Mesendoderm (in vitro differentiated cells): ENCODE results near the gene CAMKMT.

Experiments
- DNase-seq: peaks from one replicate; pipeline ENCODE4 v3.0.0; 2013
- H2AK5ac ChIP-seq: 2 replicates; pipeline ENCODE4 v1.6.1; 2013; ENCODE audit warnings: low read length, inconsistent platforms
- H2BK120ac ChIP-seq: 2 replicates; pipeline ENCODE4 v1.6.1; 2013; ENCODE audit warnings: low read depth, mild to moderate bottlenecking, low read length, moderate library complexity, mixed read lengths
- H2BK15ac ChIP-seq: replicated peaks from 2 replicates; pipeline ENCODE4 v1.6.1; 2013; ENCODE audit warnings: low read depth, mild to moderate bottlenecking, moderate library complexity
- H2BK5ac ChIP-seq: 2 replicates; pipeline ENCODE4 v1.6.1; 2013; ENCODE audit warnings: low read length, inconsistent platforms
- H3K18ac ChIP-seq: 2 replicates; pipeline ENCODE4 v1.6.1; 2013; ENCODE audit warnings: mild to moderate bottlenecking, low read length, mixed read lengths
- H3K23ac ChIP-seq: one replicate; pipeline ENCODE4 v1.6.1; 2013; ENCODE audit warnings: low read length
- H3K27ac ChIP-seq: 2 replicates; pipeline ENCODE4 v1.5.1; 2013; ENCODE audit warnings: low read depth, mild to moderate bottlenecking, inconsistent platforms, low read length, moderate library complexity
- H3K27me3 ChIP-seq: 2 replicates; pipeline ENCODE4 v1.6.1; 2013; ENCODE audit warnings: low read length, control low read depth, mild to moderate bottlenecking, inconsistent platforms; ENCODE audit not compliant: insufficient read depth, poor library complexity
- H3K36me3 ChIP-seq: 2 replicates; pipeline ENCODE4 v1.6.1; 2013; ENCODE audit warnings: low read length, inconsistent platforms; ENCODE audit not compliant: control insufficient read depth, insufficient read depth
- H3K4ac ChIP-seq: one replicate; pipeline ENCODE4 v1.6.1; 2013; ENCODE audit warnings: low read depth, mild to moderate bottlenecking, low read length, moderate library complexity
- H3K4me1 ChIP-seq: 2 replicates; pipeline ENCODE4 v1.6.1; 2013; ENCODE audit warnings: low read depth, low read length, inconsistent platforms; ENCODE audit not compliant: control insufficient read depth
- H3K4me2 ChIP-seq: 2 replicates; pipeline ENCODE4 v1.6.1; 2013; ENCODE audit warnings: low read length
- H3K4me3 ChIP-seq: 2 replicates; pipeline ENCODE4 v1.5.1; 2013; ENCODE audit warnings: mild to moderate bottlenecking, low read length
- H3K56ac ChIP-seq: one replicate; pipeline ENCODE4 v1.6.1; 2013; ENCODE audit warnings: low read length
- H3K79me1 ChIP-seq: 2 replicates; pipeline ENCODE4 v1.6.1; 2013; ENCODE audit warnings: low read length, inconsistent platforms
- H3K79me2 ChIP-seq: 2 replicates; pipeline ENCODE4 v1.6.1; 2013; ENCODE audit warnings: mild to moderate bottlenecking, low read length; ENCODE audit not compliant: control insufficient read depth, insufficient read depth
- H3K9ac ChIP-seq: 2 replicates; pipeline ENCODE4 v1.6.1; 2013; ENCODE audit warnings: low read length, inconsistent platforms
- H4K5ac ChIP-seq: one replicate; pipeline ENCODE4 v1.6.1; 2013; ENCODE audit warnings: low read length
- H4K8ac ChIP-seq: one replicate; pipeline ENCODE4 v1.6.1; 2013; ENCODE audit warnings: low read depth, mild to moderate bottlenecking, control low read depth, low read length, moderate library complexity
- WGBS: extraction: QIAGEN DNeasy Blood & Tissue Kit; methylation state at CpG from one replicate; pipeline ENCODE4 v1.1.7; 2013; ENCODE audit warnings: low lambda C conversion rate, missing lambda C conversion rate; ENCODE audit not compliant: insufficient coverage; ENCODE audit errors: extremely low coverage; 5-methylcytosine and 5-hydroxymethylcytosine counted together

The CAMKMT gene

DNA sequence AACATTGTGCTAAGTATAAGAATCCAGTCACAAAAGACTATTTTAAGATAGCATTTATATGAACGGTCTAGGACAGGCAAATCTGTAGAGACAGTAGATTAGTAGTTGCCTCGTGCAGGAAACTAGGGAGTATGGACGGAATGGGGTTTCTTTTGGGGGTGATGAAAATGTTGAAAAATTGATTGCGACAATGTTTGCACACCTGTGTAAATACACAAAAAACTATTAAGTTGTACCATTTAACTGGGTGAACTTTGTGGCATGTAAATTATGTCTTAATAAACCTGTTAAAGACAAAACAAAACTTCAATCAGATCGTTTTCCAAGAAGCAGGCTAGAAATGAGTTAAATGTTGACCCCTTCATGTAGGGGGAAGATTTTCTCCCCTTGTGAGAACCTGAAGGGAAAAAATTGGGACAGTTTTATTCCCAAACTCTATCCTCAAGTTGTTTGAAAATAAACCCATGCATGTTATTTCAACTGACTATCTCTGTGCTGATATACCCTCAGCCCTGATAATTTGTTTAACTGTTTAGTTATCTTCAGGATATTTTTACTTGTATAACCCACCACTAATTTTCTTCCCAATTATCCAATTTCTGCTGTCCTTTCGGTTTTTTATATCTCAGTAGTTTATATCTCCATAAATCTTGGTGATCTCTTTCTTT, 87.2 kb downstream of the CAMKMT start:
- no peak overlapping the region for H2BK5ac ChIP-seq
- H3K18ac ChIP-seq = no peak overlapping the region
- H3K56ac ChIP-seq = no peak overlapping the region
- no peak for DNase-seq
- H4K5ac ChIP-seq = no peak overlapping the region
- no peak overlapping the region for H3K4me3 ChIP-seq
- H3K9ac ChIP-seq = no peak overlapping the region
- H3K79me1 ChIP-seq = no peaks in the 10 kb centered on the region
- H3K4me2 ChIP-seq = no peak overlapping the region
- no peak overlapping the region for H2BK120ac ChIP-seq
- no peak overlapping the region for H2AK5ac ChIP-seq
- H3K4me1 ChIP-seq = no peaks in the 10 kb centered on the region
- no peaks in the 10 kb centered on the region for H3K36me3 ChIP-seq
- WGBS = 100% methylated on average over 2 of the region's 6 CpGs
- H2BK15ac ChIP-seq = no peak overlapping the region
- H3K23ac ChIP-seq = no peak overlapping the region
- no peaks in the 10 kb centered on the region for H3K79me2 ChIP-seq
- H3K27ac ChIP-seq = no peak overlapping the region
- H4K8ac ChIP-seq = no peak overlapping the region
- no peak overlapping the region for H3K4ac ChIP-seq
- no peaks in the 10 kb centered on the region for H3K27me3 ChIP-seq

DNA sequence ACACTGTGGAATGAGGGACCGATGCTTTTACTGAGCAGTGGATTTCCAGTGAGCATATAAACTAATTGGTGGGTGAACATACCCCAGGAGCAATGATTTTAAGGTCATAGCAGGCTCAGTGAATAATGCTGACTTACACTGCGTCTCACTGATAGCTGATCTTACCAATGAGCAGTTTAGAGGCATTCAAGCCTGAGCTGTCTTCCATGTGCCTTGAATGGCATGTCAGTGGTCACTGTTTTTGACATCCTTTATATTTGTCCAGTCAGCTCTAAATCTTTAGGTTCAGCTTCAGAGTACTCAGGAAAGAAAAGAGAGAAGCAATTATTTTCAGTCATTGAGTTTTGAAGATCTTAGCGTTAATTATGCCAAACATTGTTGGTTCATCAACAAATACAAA, 88.3 kb downstream of the CAMKMT start:
- H3K79me2 ChIP-seq = no peaks in the 10 kb centered on the region
- H3K27me3 ChIP-seq = no peaks in the 10 kb centered on the region
- H4K5ac ChIP-seq = no peak overlapping the region
- H3K4me3 ChIP-seq = no peak overlapping the region
- no peaks in the 10 kb centered on the region for H3K79me1 ChIP-seq
- H2BK120ac ChIP-seq = no peak overlapping the region
- H3K36me3 ChIP-seq = no peaks in the 10 kb centered on the region
- H2BK15ac ChIP-seq = no peak overlapping the region
- H3K23ac ChIP-seq = no peak overlapping the region
- H3K27ac ChIP-seq = no peak overlapping the region
- no peak overlapping the region for H2AK5ac ChIP-seq
- no peak overlapping the region for H2BK5ac ChIP-seq
- no CpG with 5 or more reads among the region's 3 CpGs for WGBS
- DNase-seq = no peak
- no peak overlapping the region for H4K8ac ChIP-seq
- H3K4me2 ChIP-seq = no peak overlapping the region
- no peak overlapping the region for H3K9ac ChIP-seq
- H3K56ac ChIP-seq = no peak overlapping the region
- no peaks in the 10 kb centered on the region for H3K4me1 ChIP-seq
- H3K4ac ChIP-seq = no peak overlapping the region
- H3K18ac ChIP-seq = no peak overlapping the region

DNA sequence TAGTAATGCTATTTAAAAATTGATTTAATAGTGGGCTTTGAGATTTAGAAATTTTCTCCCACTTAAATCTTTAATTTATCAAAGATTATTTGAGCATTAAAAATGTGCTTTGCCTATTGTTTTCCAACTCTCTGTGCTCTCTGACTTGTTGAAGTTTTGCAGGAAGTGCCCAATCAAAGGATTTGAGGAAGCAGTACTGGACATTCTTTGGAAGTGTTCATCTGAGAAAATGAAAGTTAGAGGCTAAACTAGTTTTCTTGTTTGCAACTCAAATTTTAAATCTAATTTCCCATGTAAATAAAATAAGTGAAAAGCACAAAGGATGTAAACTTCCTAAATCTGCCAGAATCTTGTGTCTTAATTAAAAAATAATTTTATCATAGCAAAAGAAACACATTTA, 89.1 kb downstream of the CAMKMT start:
- no peaks in the 10 kb centered on the region for H3K79me1 ChIP-seq
- no peak overlapping the region for H3K4me3 ChIP-seq

DNA sequence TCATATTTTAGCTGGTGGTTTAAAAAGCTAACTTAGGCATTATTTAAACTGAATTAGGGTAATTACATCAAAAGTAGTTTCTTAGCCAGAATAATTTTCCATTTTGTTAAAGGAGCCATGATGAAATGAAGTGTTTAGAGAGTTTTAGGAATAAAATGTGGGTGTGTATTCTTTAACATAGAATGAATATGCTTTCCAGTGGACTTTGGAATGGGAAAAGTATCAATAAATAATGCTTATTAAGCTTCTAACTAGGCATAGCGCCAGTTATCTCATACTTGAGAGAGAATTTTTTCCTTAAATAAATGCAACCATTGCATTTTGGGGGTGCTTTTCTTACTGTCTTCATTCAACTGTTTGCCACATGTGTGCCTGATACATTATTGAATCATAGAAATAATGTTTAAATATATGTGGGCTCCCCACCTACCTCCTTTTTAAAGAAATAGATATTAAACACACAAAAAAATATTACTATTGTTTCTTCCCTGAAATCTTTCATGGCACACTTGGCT, 90.4 kb downstream of the CAMKMT start:
- H2BK120ac ChIP-seq = no peak overlapping the region
- no CpG with 5 or more reads among the region's 1 CpG for WGBS
- H3K79me2 ChIP-seq = no peaks in the 10 kb centered on the region
- no peaks in the 10 kb centered on the region for H3K4me1 ChIP-seq
- H3K4me3 ChIP-seq = no peak overlapping the region
- H2BK15ac ChIP-seq = no peak overlapping the region
- no peak overlapping the region for H3K4ac ChIP-seq
- no peak overlapping the region for H3K18ac ChIP-seq
- DNase-seq = no peak
- H3K27me3 ChIP-seq = no peaks in the 10 kb centered on the region
- no peak overlapping the region for H3K27ac ChIP-seq
- no peak overlapping the region for H4K5ac ChIP-seq
- H4K8ac ChIP-seq = no peak overlapping the region
- H3K79me1 ChIP-seq = no peaks in the 10 kb centered on the region
- no peak overlapping the region for H3K4me2 ChIP-seq
- no peak overlapping the region for H2BK5ac ChIP-seq
- H3K36me3 ChIP-seq = no peaks in the 10 kb centered on the region
- H3K56ac ChIP-seq = no peak overlapping the region
- no peak overlapping the region for H2AK5ac ChIP-seq
- H3K9ac ChIP-seq = no peak overlapping the region
- no peak overlapping the region for H3K23ac ChIP-seq

More for the DNA sequence above, 89.1 kb downstream of the CAMKMT start:
- Histone ChIP-seq H2BK120ac (no peak overlapping the region), H3K36me3 (no peaks in the 10 kb centered on the region), H2BK5ac (no peak overlapping the region), H3K4me1 (no peaks in the 10 kb centered on the region), H3K56ac (no peak overlapping the region), H3K4me2 (no peak overlapping the region), H4K8ac (no peak overlapping the region), H3K23ac (no peak overlapping the region), H3K79me2 (no peaks in the 10 kb centered on the region), H3K4ac (no peak overlapping the region), H4K5ac (no peak overlapping the region), H3K27ac (no peak overlapping the region), H2AK5ac (no peak overlapping the region), H2BK15ac (no peak overlapping the region), H3K9ac (no peak overlapping the region), H3K18ac (no peak overlapping the region), H3K27me3 (no peaks in the 10 kb centered on the region)
- DNase-seq = no peak

DNA sequence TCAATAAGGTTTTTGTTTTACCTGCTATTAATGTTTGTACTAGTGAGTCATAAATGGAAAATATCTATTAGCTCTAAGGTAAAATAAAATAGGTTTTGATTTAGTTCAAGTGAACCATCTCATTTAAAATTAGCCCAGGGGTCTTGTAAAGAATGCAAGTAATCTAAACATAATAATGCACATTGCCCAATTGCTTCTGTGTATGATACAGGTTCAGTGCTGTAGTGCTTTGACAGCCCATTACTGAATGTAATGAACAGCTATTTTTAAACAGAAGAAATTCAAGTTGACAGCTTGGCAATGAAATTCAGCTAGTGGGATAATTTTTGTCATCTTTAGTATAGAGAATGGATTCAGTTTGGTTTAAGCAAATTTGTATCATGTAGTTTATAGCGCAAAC, 91.5 kb downstream of the CAMKMT start:
- no peak overlapping the region for H3K4me2 ChIP-seq
- no CpG with 5 or more reads among the region's 1 CpG for WGBS

DNA sequence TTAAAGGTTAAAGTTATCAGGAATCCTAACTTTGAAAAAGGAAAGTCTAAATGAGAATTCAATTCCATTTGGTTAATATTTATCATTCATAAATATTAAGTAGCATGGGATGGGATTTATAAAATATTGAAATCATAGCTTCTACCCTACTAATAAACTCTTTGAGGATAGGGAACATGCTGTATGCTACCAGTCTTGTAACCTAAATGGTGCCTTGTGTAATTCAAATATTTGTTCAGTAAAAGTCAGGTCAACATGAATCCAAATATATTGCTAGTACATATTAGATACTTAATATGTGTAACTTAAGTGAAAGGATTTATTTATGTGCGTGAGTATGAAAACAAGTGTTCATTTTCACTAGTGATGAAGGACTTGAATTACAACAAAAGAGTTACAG, 94.1 kb downstream of the CAMKMT start:
- H3K27ac ChIP-seq = no peak overlapping the region
- no peaks in the 10 kb centered on the region for H3K36me3 ChIP-seq
- no peak overlapping the region for H3K56ac ChIP-seq
- H3K4me2 ChIP-seq = no peak overlapping the region
- H3K79me2 ChIP-seq = no peaks in the 10 kb centered on the region
- H3K18ac ChIP-seq = no peak overlapping the region
- H3K4me3 ChIP-seq = no peak overlapping the region
- H2BK120ac ChIP-seq = no peak overlapping the region
- no peak for DNase-seq
- H3K4ac ChIP-seq = no peak overlapping the region
- H3K4me1 ChIP-seq = peaks cover 1% of the 10 kb centered on the region
- no peak overlapping the region for H2BK5ac ChIP-seq
- no peak overlapping the region for H2BK15ac ChIP-seq
- H3K9ac ChIP-seq = no peak overlapping the region
- no peak overlapping the region for H3K23ac ChIP-seq
- H3K79me1 ChIP-seq = no peaks in the 10 kb centered on the region
- H2AK5ac ChIP-seq = no peak overlapping the region
- WGBS = 100% methylated on average over 1 of the region's 1 CpG
- H3K27me3 ChIP-seq = no peaks in the 10 kb centered on the region
- no peak overlapping the region for H4K5ac ChIP-seq
- H4K8ac ChIP-seq = no peak overlapping the region

More for the DNA sequence above, 91.5 kb downstream of the CAMKMT start:
- Histone ChIP-seq H4K5ac (no peak overlapping the region), H3K18ac (no peak overlapping the region), H3K79me2 (no peaks in the 10 kb centered on the region), H3K4me3 (no peak overlapping the region), H2BK15ac (no peak overlapping the region), H3K56ac (no peak overlapping the region), H2BK5ac (no peak overlapping the region), H2AK5ac (no peak overlapping the region), H3K79me1 (no peaks in the 10 kb centered on the region), H4K8ac (no peak overlapping the region), H3K9ac (no peak overlapping the region), H3K27ac (no peak overlapping the region), H3K4ac (no peak overlapping the region), H3K36me3 (no peaks in the 10 kb centered on the region), H2BK120ac (no peak overlapping the region), H3K23ac (no peak overlapping the region), H3K27me3 (no peaks in the 10 kb centered on the region), H3K4me1 (no peaks in the 10 kb centered on the region)
- DNase-seq = no peak
